Muscle of leg (tissue), 11 donors: ENCODE data around the gene PIK3C2G. TPM values are rescaled to one million over a fixed set of nuclear protein-coding genes. Genes with fewer than 3 reads are reported as not detected.
A peak's percentile ranks its signal among the peaks of the same experiment; 100 is the strongest.
"Not testable (repeated sequence)": the region's sequence is repeated elsewhere in the genome, so short reads cannot be mapped to it uniquely, and the experiment has no call there.

ENCODE experiments used
- DNase-seq: peaks from one replicate; pipeline ENCODE4 v3.0.0; 2013
- H3K27ac ChIP-seq: one replicate; pipeline ENCODE4 v1.5.1; 2013; ENCODE audit warnings: mild to moderate bottlenecking, low read length, control low read depth
- H3K27me3 ChIP-seq: one replicate; pipeline ENCODE4 v1.6.1; 2013; ENCODE audit warnings: low read length; ENCODE audit not compliant: control insufficient read depth, insufficient read depth
- H3K36me3 ChIP-seq: one replicate; pipeline ENCODE4 v1.6.1; 2013; ENCODE audit warnings: low read length; ENCODE audit not compliant: control insufficient read depth, insufficient read depth
- H3K4me1 ChIP-seq: one replicate; pipeline ENCODE4 v1.6.1; 2013; ENCODE audit warnings: low read length; ENCODE audit not compliant: control insufficient read depth, insufficient read depth
- H3K4me3 ChIP-seq: one replicate; pipeline ENCODE4 v1.5.1; 2013; ENCODE audit warnings: low read length, control low read depth
- H3K9me3 ChIP-seq: replicated peaks from 2 replicates; pipeline ENCODE4 v1.6.1; 2013; ENCODE audit warnings: low read depth, low read length; ENCODE audit not compliant: control insufficient read depth
- WGBS: methylation state at CpG from one replicate; pipeline ENCODE4 v1.1.5; 2013; ENCODE audit warnings: missing lambda C conversion rate; ENCODE audit not compliant: insufficient coverage; 5-methylcytosine and 5-hydroxymethylcytosine counted together
- polyA plus RNA-seq, 8 donors: library from polyadenylated mRNA; unstranded; fragments of 120-200 nt; gene quantifications; one replicate each; pipeline versions ENCODE4 v1.2.1 to v1.2.3, GENCODE V29; 2013; ENCODE audit warnings: inconsistent platforms in 1 of 8, low replicate concordance in 1 of 8; ENCODE audit not compliant: insufficient read length in 8 of 8, insufficient read depth in 1 of 8
- total RNA-seq: library from RNA; stranded (reverse); fragments of 120-200 nt; gene quantifications from one replicate; pipeline ENCODE4 v1.2.4, GENCODE V29; 2013

PIK3C2G gene
- total and polyA plus RNA-seq, 9 donors, result 0.04 to 1.3 (median 0.27) TPM

DNA sequence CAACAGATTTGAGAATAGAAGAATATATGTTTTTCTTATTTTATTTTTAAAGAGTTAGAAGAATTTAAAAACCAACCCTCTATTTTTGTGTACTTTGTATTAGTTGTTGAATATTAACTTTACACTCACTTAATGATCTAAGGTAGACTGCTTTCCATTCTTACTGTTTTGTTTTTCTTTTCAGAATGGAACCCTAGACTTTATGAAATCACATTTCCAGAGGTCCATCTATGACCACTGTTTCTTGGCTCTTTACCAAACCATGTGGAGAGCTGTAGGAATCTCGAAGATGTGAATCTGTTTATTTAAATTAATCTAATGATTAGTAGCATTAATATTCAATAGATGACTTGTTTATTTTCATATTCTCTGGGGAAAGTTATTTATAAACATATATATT lies 7.2 kb upstream of the PIK3C2G start:
- no CpG with 5 or more reads among the region's 1 CpG for WGBS
- Histone ChIP-seq H3K27me3 (no peaks in the 10 kb centered on the region), H3K4me3 (no peak overlapping the region), H3K9me3 (no peaks in the 10 kb centered on the region), H3K36me3 (no peaks in the 10 kb centered on the region), H3K27ac (no peak overlapping the region), H3K4me1 (no peaks in the 10 kb centered on the region)
- no peak for DNase-seq

GRCh38 chr12:18255004-18255403 lies 6.3 kb upstream of the PIK3C2G start:
- not testable (repeated sequence) for H3K4me1 ChIP-seq, H3K27me3 ChIP-seq, H3K9me3 ChIP-seq, H3K27ac ChIP-seq, DNase-seq, H3K4me3 ChIP-seq, H3K36me3 ChIP-seq
- no CpG with 5 or more reads among the region's 6 CpGs for WGBS

DNA sequence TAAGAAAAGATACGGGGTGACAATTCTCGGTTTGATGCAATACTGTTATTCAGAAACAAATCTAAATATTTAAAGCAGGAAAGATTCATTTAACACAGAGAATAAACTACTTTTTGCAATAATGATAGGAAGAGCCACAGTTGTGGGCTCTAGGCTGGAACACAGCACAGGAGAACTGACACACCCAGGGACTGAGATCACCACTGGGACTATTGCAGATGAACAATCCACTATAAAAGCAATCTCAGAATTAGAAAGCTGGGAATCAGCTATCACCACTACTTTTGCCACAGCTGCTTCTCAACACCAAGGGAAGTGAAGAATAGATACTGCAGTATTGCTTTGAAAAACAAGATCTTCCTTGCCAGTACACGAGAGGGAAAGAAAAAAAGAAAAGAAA lies 4.1 kb upstream of the PIK3C2G start:
- H3K27me3 ChIP-seq, result no peaks in the 10 kb centered on the region
- no peak overlapping the region for H3K27ac ChIP-seq
- H3K4me3 ChIP-seq, result no peak overlapping the region
- DNase-seq, result no peak
- no peaks in the 10 kb centered on the region for H3K4me1 ChIP-seq
- 67% methylated on average over 1 of the region's 3 CpGs for WGBS
- no peaks in the 10 kb centered on the region for H3K36me3 ChIP-seq
- no peaks in the 10 kb centered on the region for H3K9me3 ChIP-seq

DNA sequence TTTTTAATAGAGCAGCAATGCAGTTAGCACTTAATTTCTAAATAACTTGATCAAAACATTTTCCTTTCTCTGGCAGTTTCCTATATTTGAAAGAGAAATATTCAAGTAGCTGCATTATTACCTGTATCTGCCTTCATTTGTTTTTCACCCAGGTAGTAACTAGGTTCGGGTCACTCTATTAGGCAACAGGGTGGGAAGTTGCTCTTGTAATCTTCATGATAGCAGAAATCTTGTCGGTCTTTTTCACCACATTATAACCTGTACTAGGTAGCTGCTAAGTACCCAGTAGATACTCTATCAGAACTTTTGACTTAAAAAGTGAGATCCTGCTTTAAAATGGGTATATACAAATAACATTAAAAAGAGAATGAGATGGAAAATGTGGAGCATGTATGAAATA lies 2.4 kb upstream of the PIK3C2G start:
- WGBS, result no CpG with 5 or more reads among the region's 2 CpGs
- H3K4me3 ChIP-seq, result no peak overlapping the region
- H3K4me1 ChIP-seq, result no peaks in the 10 kb centered on the region
- no peaks in the 10 kb centered on the region for H3K27me3 ChIP-seq
- no peak for DNase-seq
- H3K9me3 ChIP-seq, result no peaks in the 10 kb centered on the region
- no peak overlapping the region for H3K27ac ChIP-seq
- H3K36me3 ChIP-seq, result no peaks in the 10 kb centered on the region

GRCh38 chr12:18259906-18260682 lies 1.2 kb upstream of the PIK3C2G start:
- H3K27me3 ChIP-seq, result no peaks in the 10 kb centered on the region
- H3K27ac ChIP-seq, result no peak overlapping the region
- H3K9me3 ChIP-seq, result no peaks in the 10 kb centered on the region
- WGBS, result no CpG with 5 or more reads among the region's 1 CpG
- H3K4me1 ChIP-seq, result no peaks in the 10 kb centered on the region
- H3K36me3 ChIP-seq, result no peaks in the 10 kb centered on the region
- no peak for DNase-seq
- H3K4me3 ChIP-seq, result no peak overlapping the region

- H3K36me3 ChIP-seq, result no peaks in the 10 kb centered on the region
- WGBS, result no CpG with 5 or more reads among the region's 5 CpGs
- no peak overlapping the region for H3K27ac ChIP-seq
- no peaks in the 10 kb centered on the region for H3K27me3 ChIP-seq
- DNase-seq, result no peak
- H3K4me3 ChIP-seq, result no peak overlapping the region
- no peaks in the 10 kb centered on the region for H3K9me3 ChIP-seq
- no peaks in the 10 kb centered on the region for H3K4me1 ChIP-seq
Measured at GRCh38 chr12:18261906-18262305, 588 bp downstream of the PIK3C2G start.

GRCh38 chr12:18262514-18262913 lies 1.2 kb downstream of the PIK3C2G start:
- H3K9me3 ChIP-seq, result no peaks in the 10 kb centered on the region
- H3K27ac ChIP-seq, result no peak overlapping the region
- no peaks in the 10 kb centered on the region for H3K4me1 ChIP-seq
- H3K27me3 ChIP-seq, result no peaks in the 10 kb centered on the region
- DNase-seq, result no peak
- H3K36me3 ChIP-seq, result no peaks in the 10 kb centered on the region
- no CpG with 5 or more reads among the region's 2 CpGs for WGBS
- H3K4me3 ChIP-seq, result no peak overlapping the region

DNA sequence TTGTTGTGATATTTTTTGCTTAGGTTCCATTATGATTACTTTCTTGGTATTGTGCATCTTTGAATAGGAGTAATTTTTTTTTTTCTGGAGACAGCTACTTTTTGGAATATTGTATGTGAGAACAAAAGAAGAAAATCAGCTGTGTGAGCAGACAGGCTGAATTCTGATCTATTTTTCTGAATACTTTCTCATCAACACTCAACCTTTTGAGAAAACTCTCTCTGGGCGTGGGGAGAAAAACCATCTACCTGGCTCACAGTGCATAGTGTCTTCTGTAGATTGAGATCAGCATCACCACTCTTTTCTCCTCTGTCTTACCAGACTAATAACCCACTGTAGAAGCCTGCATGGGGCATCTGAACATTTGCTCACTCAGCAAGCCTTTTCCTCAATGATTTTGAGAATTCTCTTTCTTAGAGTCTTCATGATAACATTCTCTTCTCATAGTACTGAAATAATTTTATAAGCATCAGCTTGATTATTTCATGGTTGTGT lies 3.3 kb downstream of the PIK3C2G start:
- Histone ChIP-seq H3K4me3 (no peak overlapping the region), H3K4me1 (no peaks in the 10 kb centered on the region), H3K27ac (no peak overlapping the region), H3K36me3 (no peaks in the 10 kb centered on the region), H3K27me3 (no peaks in the 10 kb centered on the region), H3K9me3 (no peaks in the 10 kb centered on the region)
- no CpG with 5 or more reads among the region's 1 CpG for WGBS
- DNase-seq, result no peak

- Histone ChIP-seq H3K4me3 (no peak overlapping the region), H3K36me3 (no peaks in the 10 kb centered on the region), H3K27ac (no peak overlapping the region), H3K4me1 (peaks cover 2% of the 10 kb centered on the region), H3K27me3 (no peaks in the 10 kb centered on the region), H3K9me3 (no peaks in the 10 kb centered on the region)
- WGBS, result 81% methylated on average over 2 of the region's 9 CpGs
- DNase-seq, result no peak
Measured at GRCh38 chr12:18267427-18268099, 6.2 kb downstream of the PIK3C2G start.

- peak; percentile 58 for DNase-seq
- H3K4me3 ChIP-seq, result no peak overlapping the region
- H3K36me3 ChIP-seq, result no peaks in the 10 kb centered on the region
- peaks cover 2% of the 10 kb centered on the region for H3K4me1 ChIP-seq
- no peaks in the 10 kb centered on the region for H3K9me3 ChIP-seq
- no peaks in the 10 kb centered on the region for H3K27me3 ChIP-seq
- H3K27ac ChIP-seq, result no peak overlapping the region
- 41% methylated on average over 2 of the region's 3 CpGs for WGBS
Measured at GRCh38 chr12:18270958-18271460, 9.7 kb downstream of the PIK3C2G start.
